ENCODE data around the gene PKNOX2. TPM values are rescaled to one million over a fixed set of nuclear protein-coding genes. Genes with fewer than 3 reads are reported as not detected.

Gene PKNOX2
- total RNA-seq, 6 experiments from 2014 or later, result 0.10 TPM; not detected in 5

DNA sequence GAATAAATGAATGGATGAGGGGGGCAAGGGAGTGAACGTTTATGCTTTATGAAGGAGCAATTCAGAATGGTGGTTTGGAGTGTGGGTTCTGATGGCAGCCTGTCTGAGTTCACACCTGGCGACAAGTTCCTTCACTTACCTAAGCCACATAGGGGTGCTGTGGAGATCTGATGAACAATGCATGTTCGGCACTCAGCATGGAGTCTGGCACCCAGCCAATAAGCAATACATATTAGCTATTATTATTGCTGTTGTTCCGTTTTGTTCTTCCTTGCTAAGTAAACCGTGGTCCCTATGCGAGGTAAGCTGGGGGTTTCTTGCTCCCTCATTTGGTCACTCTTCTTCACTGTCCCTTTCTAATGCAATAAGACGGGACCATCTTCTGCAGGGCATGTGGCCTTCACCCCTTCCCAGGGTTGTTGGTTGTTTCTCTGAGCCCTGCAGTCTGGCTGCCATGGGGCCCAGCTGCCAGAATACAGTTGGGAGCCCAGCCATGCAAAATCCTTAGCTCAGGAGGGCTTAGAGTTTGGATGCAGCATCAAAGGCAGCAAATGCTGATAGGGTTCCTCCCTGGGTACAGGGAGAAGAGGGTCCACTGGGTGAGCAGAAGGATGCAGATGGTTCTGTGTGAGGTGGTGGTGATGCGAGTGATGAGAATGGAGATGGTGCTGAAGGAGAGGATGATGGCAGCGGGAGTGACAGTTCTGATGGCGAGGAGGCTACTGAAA lies 6.4 kb upstream of the PKNOX2 start:
- no peaks in the 10 kb centered on the region for H3K9me3 Mint-ChIP-seq
- peaks cover 28% of the 10 kb centered on the region for H3K27me3 Mint-ChIP-seq (ENCODE audit: insufficient read depth)
- no peak overlapping the region for H3K27ac Mint-ChIP-seq
- no peak for DNase-seq
- H3K36me3 Mint-ChIP-seq (ENCODE audit: low read depth), result no peaks in the 10 kb centered on the region
- H3K4me1 Mint-ChIP-seq (ENCODE audit: low read depth), result no peaks in the 10 kb centered on the region
- TF ChIP-seq, protein P1, sequence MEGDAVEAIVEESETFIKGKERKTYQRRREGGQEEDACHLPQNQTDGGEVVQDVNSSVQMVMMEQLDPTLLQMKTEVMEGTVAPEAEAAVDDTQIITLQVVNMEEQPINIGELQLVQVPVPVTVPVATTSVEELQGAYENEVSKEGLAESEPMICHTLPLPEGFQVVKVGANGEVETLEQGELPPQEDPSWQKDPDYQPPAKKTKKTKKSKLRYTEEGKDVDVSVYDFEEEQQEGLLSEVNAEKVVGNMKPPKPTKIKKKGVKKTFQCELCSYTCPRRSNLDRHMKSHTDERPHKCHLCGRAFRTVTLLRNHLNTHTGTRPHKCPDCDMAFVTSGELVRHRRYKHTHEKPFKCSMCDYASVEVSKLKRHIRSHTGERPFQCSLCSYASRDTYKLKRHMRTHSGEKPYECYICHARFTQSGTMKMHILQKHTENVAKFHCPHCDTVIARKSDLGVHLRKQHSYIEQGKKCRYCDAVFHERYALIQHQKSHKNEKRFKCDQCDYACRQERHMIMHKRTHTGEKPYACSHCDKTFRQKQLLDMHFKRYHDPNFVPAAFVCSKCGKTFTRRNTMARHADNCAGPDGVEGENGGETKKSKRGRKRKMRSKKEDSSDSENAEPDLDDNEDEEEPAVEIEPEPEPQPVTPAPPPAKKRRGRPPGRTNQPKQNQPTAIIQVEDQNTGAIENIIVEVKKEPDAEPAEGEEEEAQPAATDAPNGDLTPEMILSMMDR (IDR thresholded peaks at IDR 0.05), result no peak
- no peak overlapping the region for H3K4me3 Mint-ChIP-seq

DNA sequence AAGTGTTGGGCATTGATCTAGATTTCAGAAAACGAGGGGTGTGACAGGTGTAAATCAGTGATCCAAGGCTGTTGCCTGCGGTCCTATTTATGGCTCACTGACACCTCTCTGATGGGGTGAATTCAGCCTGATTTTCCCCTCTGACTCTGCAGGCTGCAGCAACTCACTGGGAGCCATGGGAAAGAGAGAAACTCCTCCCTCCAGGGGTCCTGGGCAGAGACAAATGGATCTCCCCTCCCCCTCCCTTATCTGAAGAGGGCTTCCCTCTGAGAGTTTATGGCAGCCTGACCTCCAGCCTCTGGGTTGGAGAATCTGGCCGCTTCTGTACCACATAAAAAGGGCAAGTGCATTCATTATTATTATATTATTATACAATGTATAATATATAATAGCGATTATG lies 1.8 kb upstream of the PKNOX2 start:
- Mint-ChIP-seq H3K4me1 (ENCODE audit: low read depth) (peaks cover 7% of the 10 kb centered on the region; the same call in 1 of the 2 replicates), H3K9me3 (no peaks in the 10 kb centered on the region), H3K4me3 (no peak overlapping the region), H3K27ac (no peak overlapping the region), H3K27me3 (ENCODE audit: insufficient read depth) (peaks cover 34% of the 10 kb centered on the region), H3K36me3 (ENCODE audit: low read depth) (no peaks in the 10 kb centered on the region)
- TF ChIP-seq, protein P1 (IDR thresholded peaks at IDR 0.05), result no peak
- DNase-seq, result no peak

DNA sequence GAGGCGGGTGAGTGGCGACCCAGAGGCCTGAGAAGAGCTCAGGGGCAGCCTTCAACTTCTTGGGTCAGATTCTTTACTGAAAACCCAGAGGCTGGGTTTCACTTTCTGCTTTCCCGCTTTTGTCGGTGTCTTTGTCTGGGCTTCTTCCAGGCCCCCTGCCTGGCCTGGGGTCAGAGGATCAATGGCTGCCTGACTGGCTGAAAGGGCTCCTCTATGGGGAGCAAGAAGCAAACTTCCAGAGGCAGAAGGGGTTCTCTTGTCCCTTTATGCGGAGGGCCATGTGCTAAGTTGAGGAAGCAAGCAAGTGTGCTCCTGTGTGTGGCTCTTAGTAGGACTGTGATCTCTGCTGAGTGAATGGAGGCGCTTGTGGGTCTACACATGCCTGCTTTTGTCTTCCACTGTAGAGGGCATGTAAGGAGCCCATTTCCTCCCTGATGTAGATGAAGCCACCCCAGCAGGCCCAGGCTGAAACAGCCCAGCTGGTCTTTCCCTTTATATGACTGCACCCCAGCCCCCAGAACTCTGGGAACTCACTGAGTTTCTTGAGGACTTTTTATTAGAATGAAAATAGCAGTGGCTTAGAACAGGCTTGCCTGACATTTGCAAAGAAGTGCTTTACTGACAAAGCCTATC lies 1.0 kb upstream of the PKNOX2 start:
- peaks cover 7% of the 10 kb centered on the region; the same call in 1 of the 2 replicates for H3K4me1 Mint-ChIP-seq (ENCODE audit: low read depth)
- H3K9me3 Mint-ChIP-seq, result no peaks in the 10 kb centered on the region
- TF ChIP-seq, protein P1 (IDR thresholded peaks at IDR 0.05), result no peak
- H3K36me3 Mint-ChIP-seq (ENCODE audit: low read depth), result no peaks in the 10 kb centered on the region
- no peak overlapping the region for H3K27ac Mint-ChIP-seq
- peaks cover 35% of the 10 kb centered on the region for H3K27me3 Mint-ChIP-seq (ENCODE audit: insufficient read depth)
- no peak overlapping the region for H3K4me3 Mint-ChIP-seq
- no peak for DNase-seq

DNA sequence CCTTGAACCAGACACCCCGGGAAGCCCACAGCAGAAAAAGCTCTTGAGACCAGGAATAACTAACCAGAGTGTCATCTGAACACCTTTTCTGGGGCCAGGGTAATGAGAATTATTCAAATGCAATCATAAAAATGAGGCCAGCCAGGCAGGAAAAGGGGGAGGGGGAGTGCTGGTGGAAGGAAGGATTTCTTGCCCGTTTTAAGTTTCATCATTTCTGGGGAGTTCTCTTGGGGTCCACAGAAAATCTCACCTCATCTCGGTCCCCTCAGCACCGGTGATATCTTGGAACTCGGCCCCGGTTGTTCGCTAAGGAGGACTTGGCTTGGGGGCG lies 495 bp upstream of the PKNOX2 start:
- peaks cover 7% of the 10 kb centered on the region; the same call in 1 of the 2 replicates for H3K4me1 Mint-ChIP-seq (ENCODE audit: low read depth)
- no peak overlapping the region for H3K27ac Mint-ChIP-seq
- H3K9me3 Mint-ChIP-seq, result no peaks in the 10 kb centered on the region
- peaks cover 39% of the 10 kb centered on the region for H3K27me3 Mint-ChIP-seq (ENCODE audit: insufficient read depth)
- DNase-seq, result no peak
- no peaks in the 10 kb centered on the region for H3K36me3 Mint-ChIP-seq (ENCODE audit: low read depth)
- TF ChIP-seq, protein P1 (IDR thresholded peaks at IDR 0.05), result no peak
- H3K4me3 Mint-ChIP-seq, result no peak overlapping the region

DNA sequence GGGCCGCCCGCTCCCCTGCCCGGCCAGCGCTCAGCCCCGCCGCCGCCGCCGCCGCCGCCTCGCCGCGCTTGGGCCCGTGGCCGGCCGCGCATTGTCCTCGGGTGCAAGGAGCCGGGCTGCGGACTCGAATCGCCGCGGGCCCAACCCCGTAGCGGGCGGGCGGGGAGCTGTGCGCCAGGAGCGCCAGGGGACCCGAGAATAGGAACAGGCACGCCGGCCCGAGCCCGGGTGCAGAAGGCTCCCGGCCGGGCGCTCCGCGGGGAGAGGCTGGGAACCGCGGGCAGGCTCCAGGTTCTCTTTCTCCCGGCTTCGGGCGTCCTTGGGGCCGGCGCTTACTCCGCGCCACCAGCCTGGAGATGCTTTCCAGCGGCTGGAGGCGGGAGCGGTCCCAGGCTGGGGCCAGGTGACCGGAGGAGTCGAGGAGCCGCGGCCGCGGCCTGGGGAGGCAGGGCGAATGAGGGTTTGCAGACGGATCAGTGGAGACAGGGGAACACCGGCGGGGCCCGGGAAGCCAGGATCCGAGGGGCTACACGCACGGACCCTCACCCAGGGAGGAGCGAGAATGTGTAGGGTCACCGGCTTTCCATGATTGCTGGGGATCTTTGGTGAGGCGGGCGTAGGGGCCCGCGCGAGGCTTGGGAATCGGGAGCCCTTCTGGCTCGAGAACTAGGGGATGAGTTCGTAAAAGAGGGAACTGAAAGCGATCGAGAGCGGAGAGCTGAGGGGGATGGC lies 726 bp downstream of the PKNOX2 start:
- H3K27ac Mint-ChIP-seq, result no peak overlapping the region

More for the DNA sequence above, 726 bp downstream of the PKNOX2 start:
- DNase-seq, result no peak
- no peaks in the 10 kb centered on the region for H3K9me3 Mint-ChIP-seq
- H3K36me3 Mint-ChIP-seq (ENCODE audit: low read depth), result no peaks in the 10 kb centered on the region
- H3K4me1 Mint-ChIP-seq (ENCODE audit: low read depth), result peaks cover 7% of the 10 kb centered on the region; the same call in 1 of the 2 replicates
- TF ChIP-seq, protein P1 (IDR thresholded peaks at IDR 0.05), result no peak
- peak overlapping the region; percentile 85 for H3K4me3 Mint-ChIP-seq
- peaks cover 45% of the 10 kb centered on the region for H3K27me3 Mint-ChIP-seq (ENCODE audit: insufficient read depth)

Measured in HFFc6 (cell line).